Neural cell (in vitro differentiated cells): ENCODE results near the gene HDDC3. TPM values are rescaled to one million over a fixed set of nuclear protein-coding genes. Genes with fewer than 3 reads are reported as not detected.
"Not testable (repeated sequence)": the region's sequence is repeated elsewhere in the genome, so short reads cannot be mapped to it uniquely, and the experiment has no call there.

ENCODE experiments used
- H2AFZ ChIP-seq: fragments of 200-600, 300-800 bp; sonication (generic), shearing (Covaris generic); 2 replicates; pipeline ENCODE4 v1.6.0; 2014; ENCODE audit warnings: low read depth, mild to moderate bottlenecking, antibody characterized with exemption, low read length, moderate library complexity
- H3F3A ChIP-seq: fragments of 200-600 bp; shearing (Covaris generic); 2 replicates; pipeline ENCODE4 v1.6.1; 2016; ENCODE audit warnings: mild to moderate bottlenecking, moderate library complexity, mixed read lengths, antibody characterized with exemption, low read length; ENCODE audit not compliant: insufficient read depth, poor library complexity, severe bottlenecking
- H3K27ac ChIP-seq: fragments of 200-600, 300-800 bp; sonication (generic), shearing (Covaris generic); 2 replicates; pipeline ENCODE4 v1.5.1; 2014; ENCODE audit warnings: mild to moderate bottlenecking, low read length, moderate library complexity
- H3K27me3 ChIP-seq: fragments of 300-800, 200-600 bp; sonication (generic), shearing (Covaris generic); 2 replicates; pipeline ENCODE4 v1.6.0; 2014; ENCODE audit warnings: mild to moderate bottlenecking, low read depth, low read length, moderate library complexity; ENCODE audit not compliant: insufficient read depth
- H3K36me3 ChIP-seq: fragments of 300-800, 200-600 bp; sonication (generic), shearing (Covaris generic); 2 replicates; pipeline ENCODE4 v1.5.1; 2014; ENCODE audit warnings: mild to moderate bottlenecking, antibody characterized with exemption, low read length, moderate library complexity; ENCODE audit not compliant: insufficient read depth
- H3K4me2 ChIP-seq: fragments of 300-800, 200-600 bp; sonication (generic), shearing (Covaris generic); 2 replicates; pipeline ENCODE4 v1.6.0; 2014; ENCODE audit warnings: mild to moderate bottlenecking, low read length
- H3K4me3 ChIP-seq: fragments of 300-800, 200-600 bp; sonication (generic), shearing (Covaris generic); 2 replicates; pipeline ENCODE4 v1.5.1; 2014; ENCODE audit warnings: mild to moderate bottlenecking, low read length, moderate library complexity
- H3K79me2 ChIP-seq: fragments of 200-600 bp; shearing (Covaris generic); replicated peaks from 2 replicates; pipeline ENCODE4 v1.6.0; 2014; ENCODE audit warnings: mild to moderate bottlenecking, low read length, moderate library complexity; ENCODE audit not compliant: insufficient read depth
- H3K9ac ChIP-seq: fragments of 300-800, 200-600 bp; sonication (generic), shearing (Covaris generic); 2 replicates; pipeline ENCODE4 v1.6.1; 2016; ENCODE audit warnings: mild to moderate bottlenecking, low read length, mixed read lengths
- H3K9me2 ChIP-seq: fragments of 200-600 bp; shearing (Covaris generic); 2 replicates; pipeline ENCODE4 v1.6.1; 2016; ENCODE audit warnings: mild to moderate bottlenecking, low read length, mixed read lengths; ENCODE audit not compliant: insufficient read depth
- H3K9me3 ChIP-seq: fragments of 200-600, 300-800 bp; sonication (generic), shearing (Covaris generic); 2 replicates; pipeline ENCODE4 v1.6.1; 2016; ENCODE audit warnings: mild to moderate bottlenecking, mixed run types, low read length, moderate library complexity, mixed read lengths
- H4K20me1 ChIP-seq: fragments of 200-600 bp; shearing (Covaris generic); 2 replicates; pipeline ENCODE4 v1.6.1; 2016; ENCODE audit warnings: mild to moderate bottlenecking, mixed run types; ENCODE audit not compliant: insufficient read depth
- EP300 ChIP-seq: fragments of 450-650 bp; conservative IDR thresholded peaks from 2 replicates; pipeline ENCODE4 v1.6.1; 2014; ENCODE audit warnings: antibody characterized with exemption, mild to moderate bottlenecking, moderate library complexity; ENCODE audit not compliant: poor library complexity, severe bottlenecking
- EZH2 ChIP-seq: fragments of 200-600, 300-800 bp; shearing (Covaris generic), sonication (generic); IDR thresholded peaks from 2 replicates; pipeline ENCODE4 v1.6.1; 2014; ENCODE audit warnings: antibody characterized with exemption, low read length, borderline replicate concordance, mild to moderate bottlenecking; ENCODE audit not compliant: insufficient read depth, poor library complexity, severe bottlenecking
- MXI1 ChIP-seq: fragments of 450-650 bp; conservative IDR thresholded peaks from 2 replicates; pipeline ENCODE4 v1.6.1; 2014; ENCODE audit warnings: antibody characterized with exemption, mild to moderate bottlenecking; ENCODE audit not compliant: poor library complexity, severe bottlenecking
- POLR2AphosphoS5 ChIP-seq: IDR thresholded peaks from 2 replicates; pipeline ENCODE4 v1.6.1; 2012
- RAD21 ChIP-seq: fragments of 450-650 bp; conservative IDR thresholded peaks from 2 replicates; pipeline ENCODE4 v1.6.1; 2014; ENCODE audit warnings: antibody characterized with exemption, mild to moderate bottlenecking, moderate library complexity
- SMC3 ChIP-seq: fragments of 450-650 bp; conservative IDR thresholded peaks from 2 replicates; pipeline ENCODE4 v1.6.1; 2014; ENCODE audit warnings: antibody characterized with exemption, mild to moderate bottlenecking, moderate library complexity; ENCODE audit not compliant: poor library complexity
- TAF1 ChIP-seq: IDR thresholded peaks from 2 replicates; pipeline ENCODE4 v1.6.1; 2012; ENCODE audit warnings: low read depth
- polyA plus RNA-seq: library from polyadenylated mRNA; depleted of rRNA; stranded (reverse); fragments of >200 nt; gene quantifications from 2 replicates; pipeline ENCODE4 v1.2.3, GENCODE V29; 2014
- TF ChIP-seq, protein P1 (sequence below): fragments of 450-650 bp; IDR thresholded peaks from 2 replicates; pipeline ENCODE4 v1.5.1; 2014; ENCODE audit warnings: antibody characterized with exemption, mild to moderate bottlenecking, moderate library complexity; ENCODE audit not compliant: poor library complexity, severe bottlenecking
- TF ChIP-seq, protein P2 (sequence below): IDR thresholded peaks from 2 replicates; pipeline ENCODE4 v1.6.1; 2012; ENCODE audit warnings: borderline replicate concordance

Gene HDDC3
- polyA plus RNA-seq, 1 donor from 2014 or later: 20.1 TPM

DNA sequence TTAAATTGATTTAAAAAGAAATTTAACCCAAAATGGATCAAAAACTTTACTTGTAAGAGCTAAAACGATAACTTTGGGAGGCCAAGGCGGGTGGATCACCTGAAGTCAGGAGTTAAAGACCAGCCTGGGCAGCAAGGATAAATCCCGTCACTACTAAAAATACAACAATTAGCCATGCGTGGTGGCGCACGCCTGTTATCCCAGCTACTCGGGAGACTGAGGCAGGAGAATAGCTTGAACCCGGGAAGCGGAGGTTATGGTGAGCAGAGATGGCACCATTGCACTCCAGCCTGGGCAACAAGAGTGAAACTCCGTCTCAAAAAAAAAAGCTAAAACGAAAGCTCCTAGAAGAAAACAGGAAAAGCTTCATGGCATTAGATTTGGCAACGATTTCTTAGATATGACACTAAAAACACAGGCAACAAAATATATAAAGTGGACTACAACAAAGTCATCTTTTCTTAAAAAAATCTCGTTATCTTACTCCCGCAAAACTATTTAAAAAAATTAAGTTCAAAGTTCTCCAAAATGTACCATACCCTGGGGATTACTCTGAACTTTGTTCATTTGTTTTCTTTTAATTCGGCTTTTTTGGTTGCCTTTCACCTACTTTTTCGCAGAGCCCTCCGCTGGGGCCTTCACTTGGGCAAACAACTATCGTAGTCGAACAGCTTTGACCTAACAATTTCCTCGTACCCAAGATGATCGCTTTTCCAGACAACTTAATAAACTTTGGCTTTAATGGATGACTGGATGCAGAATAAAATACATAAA lies 2.9 kb downstream of the HDDC3 start:
- Histone ChIP-seq H3K27ac (no peak overlapping the region), H3K36me3 (no peaks in the 10 kb centered on the region), H2AFZ (no peak overlapping the region), H3K4me2 (no peak overlapping the region), H3K9ac (no peak overlapping the region), H3K27me3 (no peaks in the 10 kb centered on the region), H3K4me3 (no peak overlapping the region), H3F3A (no peaks in the 10 kb centered on the region), H3K79me2 (no peaks in the 10 kb centered on the region), H3K9me3 (no peaks in the 10 kb centered on the region), H3K9me2 (no peaks in the 10 kb centered on the region), H4K20me1 (no peaks in the 10 kb centered on the region)
- TF ChIP-seq MXI1: no peak
- TF ChIP-seq, protein P1, sequence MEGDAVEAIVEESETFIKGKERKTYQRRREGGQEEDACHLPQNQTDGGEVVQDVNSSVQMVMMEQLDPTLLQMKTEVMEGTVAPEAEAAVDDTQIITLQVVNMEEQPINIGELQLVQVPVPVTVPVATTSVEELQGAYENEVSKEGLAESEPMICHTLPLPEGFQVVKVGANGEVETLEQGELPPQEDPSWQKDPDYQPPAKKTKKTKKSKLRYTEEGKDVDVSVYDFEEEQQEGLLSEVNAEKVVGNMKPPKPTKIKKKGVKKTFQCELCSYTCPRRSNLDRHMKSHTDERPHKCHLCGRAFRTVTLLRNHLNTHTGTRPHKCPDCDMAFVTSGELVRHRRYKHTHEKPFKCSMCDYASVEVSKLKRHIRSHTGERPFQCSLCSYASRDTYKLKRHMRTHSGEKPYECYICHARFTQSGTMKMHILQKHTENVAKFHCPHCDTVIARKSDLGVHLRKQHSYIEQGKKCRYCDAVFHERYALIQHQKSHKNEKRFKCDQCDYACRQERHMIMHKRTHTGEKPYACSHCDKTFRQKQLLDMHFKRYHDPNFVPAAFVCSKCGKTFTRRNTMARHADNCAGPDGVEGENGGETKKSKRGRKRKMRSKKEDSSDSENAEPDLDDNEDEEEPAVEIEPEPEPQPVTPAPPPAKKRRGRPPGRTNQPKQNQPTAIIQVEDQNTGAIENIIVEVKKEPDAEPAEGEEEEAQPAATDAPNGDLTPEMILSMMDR: no peak
- TF ChIP-seq TAF1: no peak
- no peak for TF ChIP-seq RAD21
- no peak for TF ChIP-seq POLR2AphosphoS5
- no peak for TF ChIP-seq SMC3
- TF ChIP-seq, protein P2, sequence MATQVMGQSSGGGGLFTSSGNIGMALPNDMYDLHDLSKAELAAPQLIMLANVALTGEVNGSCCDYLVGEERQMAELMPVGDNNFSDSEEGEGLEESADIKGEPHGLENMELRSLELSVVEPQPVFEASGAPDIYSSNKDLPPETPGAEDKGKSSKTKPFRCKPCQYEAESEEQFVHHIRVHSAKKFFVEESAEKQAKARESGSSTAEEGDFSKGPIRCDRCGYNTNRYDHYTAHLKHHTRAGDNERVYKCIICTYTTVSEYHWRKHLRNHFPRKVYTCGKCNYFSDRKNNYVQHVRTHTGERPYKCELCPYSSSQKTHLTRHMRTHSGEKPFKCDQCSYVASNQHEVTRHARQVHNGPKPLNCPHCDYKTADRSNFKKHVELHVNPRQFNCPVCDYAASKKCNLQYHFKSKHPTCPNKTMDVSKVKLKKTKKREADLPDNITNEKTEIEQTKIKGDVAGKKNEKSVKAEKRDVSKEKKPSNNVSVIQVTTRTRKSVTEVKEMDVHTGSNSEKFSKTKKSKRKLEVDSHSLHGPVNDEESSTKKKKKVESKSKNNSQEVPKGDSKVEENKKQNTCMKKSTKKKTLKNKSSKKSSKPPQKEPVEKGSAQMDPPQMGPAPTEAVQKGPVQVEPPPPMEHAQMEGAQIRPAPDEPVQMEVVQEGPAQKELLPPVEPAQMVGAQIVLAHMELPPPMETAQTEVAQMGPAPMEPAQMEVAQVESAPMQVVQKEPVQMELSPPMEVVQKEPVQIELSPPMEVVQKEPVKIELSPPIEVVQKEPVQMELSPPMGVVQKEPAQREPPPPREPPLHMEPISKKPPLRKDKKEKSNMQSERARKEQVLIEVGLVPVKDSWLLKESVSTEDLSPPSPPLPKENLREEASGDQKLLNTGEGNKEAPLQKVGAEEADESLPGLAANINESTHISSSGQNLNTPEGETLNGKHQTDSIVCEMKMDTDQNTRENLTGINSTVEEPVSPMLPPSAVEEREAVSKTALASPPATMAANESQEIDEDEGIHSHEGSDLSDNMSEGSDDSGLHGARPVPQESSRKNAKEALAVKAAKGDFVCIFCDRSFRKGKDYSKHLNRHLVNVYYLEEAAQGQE: no peak
- TF ChIP-seq EP300: no peak
- no peak for TF ChIP-seq EZH2

- not testable (repeated sequence) for H4K20me1 ChIP-seq, H3K4me3 ChIP-seq, H3K27me3 ChIP-seq, H3K9ac ChIP-seq, H2AFZ ChIP-seq, H3K4me2 ChIP-seq, H3K9me2 ChIP-seq, H3K27ac ChIP-seq, H3K36me3 ChIP-seq, H3K79me2 ChIP-seq, H3F3A ChIP-seq, H3K9me3 ChIP-seq
These were observed 4.2 kb downstream of the HDDC3 start for GRCh38 chr15:90928106-90928505.

GRCh38 chr15:90926766-90927165 lies 5.6 kb downstream of the HDDC3 start:
- not testable (repeated sequence) for H3K36me3 ChIP-seq, H3K9me2 ChIP-seq, H3K27ac ChIP-seq, H3F3A ChIP-seq, H3K9me3 ChIP-seq, H4K20me1 ChIP-seq, H3K4me2 ChIP-seq, H3K27me3 ChIP-seq, H2AFZ ChIP-seq, H3K9ac ChIP-seq, H3K4me3 ChIP-seq, H3K79me2 ChIP-seq
